Coronary artery (tissue), 2 donors: Measurements from ENCODE around the gene PGS1.
"Not testable (repeated sequence)": the region's sequence is repeated elsewhere in the genome, so short reads cannot be mapped to it uniquely, and the experiment has no call there.

Experiments used
- DNase-seq: peaks from one replicate; pipeline ENCODE4 v3.0.0-alpha.2; 2017; ENCODE audit warnings: low spot score
- H3K27ac ChIP-seq, 2 donors: fragments of 200-600 bp; sonication (generic); one replicate each; pipeline ENCODE4 v1.5.1; 2016 to 2019
- H3K4me3 ChIP-seq: fragments of 200-600 bp; sonication (generic); 2 replicates; pipeline ENCODE4 v1.5.1; 2016; ENCODE audit warnings: mild to moderate bottlenecking, moderate library complexity
- TF ChIP-seq, protein P1 (sequence below): fragments of 200-600 bp; sonication (generic); IDR thresholded peaks from one replicate; pipeline ENCODE4 v1.5.1; 2019; ENCODE audit warnings: antibody characterized with exemption

Gene PGS1

DNA sequence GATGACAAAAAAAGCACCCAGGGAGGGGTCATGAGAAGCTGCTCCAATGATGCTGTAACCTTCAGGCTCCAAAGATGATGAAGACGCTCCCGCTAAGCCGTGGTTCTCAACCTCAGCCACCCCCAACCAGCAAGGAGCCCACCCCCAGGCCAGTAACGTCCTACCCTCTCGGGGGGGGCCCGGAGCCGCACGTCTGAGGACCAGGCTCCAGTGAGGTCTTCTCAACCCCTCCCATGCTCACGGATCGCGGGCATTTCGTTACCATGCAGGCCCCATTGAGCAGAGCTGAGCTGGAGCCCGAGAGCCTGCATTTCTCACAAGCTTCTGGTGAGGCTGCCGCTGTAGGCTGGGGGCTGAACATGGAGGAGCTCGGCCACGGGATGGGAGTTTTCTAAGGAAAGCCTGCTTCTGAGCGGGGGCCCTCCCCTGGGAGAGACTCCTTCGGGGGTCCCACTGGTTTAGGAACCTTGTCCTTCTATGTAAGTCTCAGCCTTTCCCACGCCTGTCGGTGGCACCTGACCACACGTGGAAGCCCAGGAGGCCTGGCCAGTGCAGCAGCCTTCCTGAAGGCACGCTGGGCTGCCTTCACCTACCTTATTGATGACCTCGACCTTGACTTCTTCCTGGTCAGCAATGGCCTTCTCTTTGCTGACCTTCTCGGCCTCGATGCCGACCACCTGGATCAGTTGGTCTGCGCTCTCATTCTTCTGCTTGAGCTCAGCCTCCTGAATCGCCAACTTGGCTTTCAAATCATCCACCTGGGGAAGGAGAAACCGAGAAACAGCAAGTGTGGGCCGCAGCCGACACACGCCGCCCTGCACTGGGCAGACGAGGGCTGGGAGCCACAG lies 82.7 kb downstream of the PGS1 start:
- no peak overlapping the region for H3K4me3 ChIP-seq
- TF ChIP-seq, protein P1, sequence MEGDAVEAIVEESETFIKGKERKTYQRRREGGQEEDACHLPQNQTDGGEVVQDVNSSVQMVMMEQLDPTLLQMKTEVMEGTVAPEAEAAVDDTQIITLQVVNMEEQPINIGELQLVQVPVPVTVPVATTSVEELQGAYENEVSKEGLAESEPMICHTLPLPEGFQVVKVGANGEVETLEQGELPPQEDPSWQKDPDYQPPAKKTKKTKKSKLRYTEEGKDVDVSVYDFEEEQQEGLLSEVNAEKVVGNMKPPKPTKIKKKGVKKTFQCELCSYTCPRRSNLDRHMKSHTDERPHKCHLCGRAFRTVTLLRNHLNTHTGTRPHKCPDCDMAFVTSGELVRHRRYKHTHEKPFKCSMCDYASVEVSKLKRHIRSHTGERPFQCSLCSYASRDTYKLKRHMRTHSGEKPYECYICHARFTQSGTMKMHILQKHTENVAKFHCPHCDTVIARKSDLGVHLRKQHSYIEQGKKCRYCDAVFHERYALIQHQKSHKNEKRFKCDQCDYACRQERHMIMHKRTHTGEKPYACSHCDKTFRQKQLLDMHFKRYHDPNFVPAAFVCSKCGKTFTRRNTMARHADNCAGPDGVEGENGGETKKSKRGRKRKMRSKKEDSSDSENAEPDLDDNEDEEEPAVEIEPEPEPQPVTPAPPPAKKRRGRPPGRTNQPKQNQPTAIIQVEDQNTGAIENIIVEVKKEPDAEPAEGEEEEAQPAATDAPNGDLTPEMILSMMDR: no peak
- no peak for DNase-seq
- no peak overlapping the region for H3K27ac ChIP-seq

DNA sequence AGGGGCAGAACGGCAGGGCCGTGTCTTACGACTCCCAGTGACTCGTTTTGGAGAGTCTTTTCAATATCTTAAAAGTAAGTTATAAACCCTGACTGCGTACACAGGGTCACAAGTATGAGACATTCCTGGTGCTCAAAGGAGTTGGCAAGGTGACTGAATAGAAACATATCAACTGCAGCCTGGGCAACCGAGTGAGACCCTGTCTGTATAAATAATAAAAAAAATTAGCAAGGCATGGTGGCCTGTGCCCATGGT lies 83.3 kb downstream of the PGS1 start:
- H3K4me3 ChIP-seq: no peak overlapping the region
- H3K27ac ChIP-seq: no peak overlapping the region
- TF ChIP-seq, protein P1: no peak
- no peak for DNase-seq

DNA sequence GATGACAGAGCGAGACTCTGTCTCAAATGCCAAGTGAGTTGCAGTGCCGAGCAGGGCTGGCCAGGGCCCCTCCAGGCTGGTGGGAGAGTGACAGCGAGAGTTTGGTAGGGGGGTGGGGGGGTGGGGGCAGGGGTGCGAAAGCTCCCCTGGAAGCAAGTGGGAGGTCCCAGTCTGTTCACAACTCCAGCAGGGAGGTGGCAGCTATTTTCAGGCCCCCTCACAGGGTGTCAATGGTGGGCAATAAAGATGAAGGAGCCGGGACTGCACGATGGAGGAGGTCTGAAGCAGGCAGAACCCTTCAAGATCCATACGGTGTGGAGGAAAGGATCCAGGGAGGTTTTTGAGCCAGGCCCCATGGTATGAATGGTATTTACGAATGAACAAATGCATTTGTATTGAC lies 83.7 kb downstream of the PGS1 start:
- H3K4me3 ChIP-seq: no peak overlapping the region
- TF ChIP-seq, protein P1: no peak
- no peak for DNase-seq
- H3K27ac ChIP-seq: no peak overlapping the region

DNA sequence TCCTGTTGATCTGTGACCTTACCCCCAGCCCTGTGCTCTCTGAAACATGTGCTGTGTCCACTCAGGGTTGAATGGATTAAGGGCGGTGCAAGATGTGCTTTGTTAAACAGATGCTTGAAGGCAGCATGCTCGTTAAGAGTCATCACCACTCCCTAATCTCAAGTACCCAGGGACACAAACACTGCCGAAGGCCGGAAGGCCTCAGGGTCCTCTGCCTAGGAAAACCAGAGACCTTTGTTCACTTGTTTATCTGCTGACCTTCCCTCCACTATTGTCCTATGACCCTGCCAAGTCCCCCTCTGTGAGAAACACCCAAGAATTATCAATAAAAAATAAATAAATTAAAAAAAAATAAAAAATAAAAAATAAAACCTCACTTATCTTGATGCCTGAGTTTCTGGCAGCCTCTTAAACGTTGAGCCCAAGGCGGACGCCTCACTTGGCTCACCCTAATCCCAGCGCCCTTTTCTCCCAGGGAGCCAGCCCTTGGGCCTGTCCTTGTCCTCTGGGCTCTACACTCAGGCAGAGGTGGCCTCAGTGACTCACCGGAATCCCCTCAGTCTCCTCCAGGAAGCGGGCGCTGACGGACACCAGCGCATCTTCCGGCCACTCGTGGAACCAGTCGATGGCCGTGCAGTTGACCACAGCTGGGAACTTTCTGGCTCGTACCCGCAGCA lies 87.8 kb downstream of the PGS1 start:
- DNase-seq, H3K4me3 ChIP-seq, H3K27ac ChIP-seq: not testable (repeated sequence)

DNA sequence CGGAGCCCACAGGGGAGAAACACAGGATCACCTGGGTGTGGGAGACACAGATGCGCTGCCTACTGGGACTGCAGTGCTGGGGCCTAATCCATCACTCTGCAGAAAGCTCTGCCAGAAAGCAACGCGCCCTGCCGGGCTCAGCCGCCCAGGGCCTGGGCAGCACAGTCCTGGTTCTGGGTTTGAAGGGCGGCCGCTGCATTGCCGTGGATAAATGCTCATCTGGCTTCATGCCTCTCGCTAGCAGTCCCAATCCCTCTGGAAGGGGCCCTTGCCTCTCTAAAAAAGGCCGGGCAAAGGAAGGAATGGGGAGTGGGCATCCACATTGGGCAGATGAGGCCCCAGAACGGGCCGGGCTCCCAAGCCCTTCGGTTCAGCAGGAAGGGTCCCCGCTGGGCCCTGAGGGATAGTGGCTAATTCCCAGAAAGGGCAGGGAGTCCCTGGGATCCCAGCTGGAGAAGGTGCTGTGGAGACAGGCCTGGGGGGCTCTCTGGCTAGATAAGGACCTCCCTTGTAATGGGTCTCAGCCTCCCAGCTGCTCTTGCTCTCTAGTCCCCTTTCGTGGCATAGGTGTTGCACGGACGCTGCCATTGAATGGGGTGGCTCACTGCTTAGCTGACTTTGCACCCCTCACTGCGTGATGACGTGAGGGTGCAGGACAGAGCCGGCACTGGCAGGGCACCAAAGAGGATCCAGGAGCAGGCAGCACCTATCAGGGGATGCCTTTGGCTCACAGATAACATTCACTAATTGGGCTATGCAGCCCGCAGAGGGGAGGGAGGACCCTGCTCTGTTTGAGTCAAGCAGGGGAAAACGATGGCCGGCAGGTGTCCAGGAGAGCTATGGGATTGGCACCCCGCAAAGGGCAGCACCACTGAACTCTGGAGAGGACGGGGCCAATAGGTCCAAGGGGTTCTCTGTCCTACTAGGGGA lies 88.6 kb downstream of the PGS1 start:
- TF ChIP-seq, protein P1: no peak
- DNase-seq: no peak
- Histone ChIP-seq H3K4me3 (no peak overlapping the region), H3K27ac (no peak overlapping the region)

DNA sequence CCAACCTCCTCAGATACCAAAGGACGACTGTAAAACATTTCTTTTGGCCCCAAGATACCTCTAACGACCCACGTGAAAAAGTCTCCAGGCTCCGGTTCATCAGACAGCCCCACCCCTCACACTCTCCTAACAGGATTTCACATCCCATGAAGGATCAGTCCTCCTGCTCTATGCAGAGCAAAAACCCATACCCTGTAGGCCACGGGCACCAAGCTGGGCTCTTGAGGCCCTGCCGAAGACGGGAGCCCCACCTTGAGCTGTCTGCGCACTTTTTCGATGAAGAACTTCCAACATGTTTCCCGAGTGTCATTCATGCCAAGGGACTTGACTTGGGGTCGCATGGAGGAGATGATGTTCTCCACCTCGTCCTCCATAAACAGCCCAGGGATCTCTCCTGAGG lies 89.9 kb downstream of the PGS1 start:
- TF ChIP-seq, protein P1: no peak
- Histone ChIP-seq H3K27ac (no peak overlapping the region), H3K4me3 (no peak overlapping the region)
- no peak for DNase-seq

DNA sequence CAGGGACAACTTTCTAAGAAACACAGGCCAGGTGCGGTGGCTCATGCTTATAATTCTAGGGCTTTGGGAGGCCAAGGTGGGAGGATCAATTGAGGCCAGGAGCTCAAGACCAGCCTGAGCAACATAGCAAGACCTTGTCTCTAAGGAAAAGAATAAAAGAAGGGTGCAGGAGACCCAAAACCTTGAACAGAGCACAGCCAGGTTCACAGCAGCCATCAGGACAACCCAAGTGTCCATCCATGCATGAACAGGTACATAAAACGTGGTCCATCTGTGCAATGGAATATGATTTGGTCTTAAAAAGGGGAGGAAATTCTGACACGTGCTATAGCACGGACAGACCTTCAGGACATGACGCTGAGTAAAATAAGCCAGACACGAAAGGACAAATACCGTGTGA lies 91.0 kb downstream of the PGS1 start:
- no peak overlapping the region for H3K4me3 ChIP-seq
- H3K27ac ChIP-seq: no peak overlapping the region
- no peak for DNase-seq
- TF ChIP-seq, protein P1: no peak
